IPS-NIHi11 (cell line): ENCODE measurements around the gene STXBP6.
A peak's percentile ranks its signal among the peaks of the same experiment; 100 is the strongest.

Experiments
- DNase-seq: peaks from one replicate; pipeline ENCODE4 v3.0.0; 2012; ENCODE audit warnings: mixed read lengths, low spot score

Gene STXBP6

GRCh38 chr14:25052385-25052784 lies 2.4 kb upstream of the STXBP6 start:
- DNase-seq = no peak

DNA sequence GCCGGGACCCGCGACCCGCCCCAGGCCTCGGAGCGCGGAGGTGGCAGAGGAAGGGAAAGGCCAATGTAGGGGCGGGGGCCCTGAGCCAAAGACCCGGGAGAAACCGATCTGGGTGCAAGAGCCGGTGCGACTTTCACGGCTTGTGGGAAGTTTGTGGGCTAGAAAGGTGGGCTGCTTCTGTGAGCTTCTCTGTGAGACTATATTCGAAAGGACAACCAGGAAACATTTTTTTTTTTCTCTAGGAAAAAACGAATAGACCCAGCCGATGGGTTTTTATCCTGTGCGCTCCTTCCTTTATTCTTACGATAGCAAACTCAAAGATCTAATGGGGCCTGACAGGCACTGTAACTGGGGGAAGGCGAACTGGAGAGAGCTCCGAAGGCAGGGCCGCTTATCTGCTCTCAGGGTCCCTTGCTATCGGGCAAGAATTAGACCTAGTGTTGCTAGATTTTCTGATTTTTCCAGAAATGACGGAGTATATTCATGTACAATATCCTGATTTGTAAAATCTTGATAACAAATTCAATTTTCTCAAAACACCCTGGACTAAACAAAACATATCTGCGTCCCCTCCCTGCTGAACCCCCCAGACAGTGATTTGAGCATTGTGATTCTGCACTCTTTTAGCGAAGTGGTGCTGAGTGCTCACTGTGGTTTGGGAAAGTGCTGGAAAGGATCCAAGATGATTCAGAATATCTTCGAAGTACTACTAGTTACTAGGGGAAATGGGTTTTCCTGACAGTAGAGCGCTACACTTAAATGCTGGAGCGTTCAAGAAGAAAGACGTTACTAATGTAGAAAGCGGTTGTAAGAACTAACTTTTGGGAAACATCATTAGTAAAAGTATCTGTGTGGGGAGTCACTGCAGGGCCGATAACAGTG lies 563 bp upstream of the STXBP6 start:
- peak; percentile 47 for DNase-seq

DNA sequence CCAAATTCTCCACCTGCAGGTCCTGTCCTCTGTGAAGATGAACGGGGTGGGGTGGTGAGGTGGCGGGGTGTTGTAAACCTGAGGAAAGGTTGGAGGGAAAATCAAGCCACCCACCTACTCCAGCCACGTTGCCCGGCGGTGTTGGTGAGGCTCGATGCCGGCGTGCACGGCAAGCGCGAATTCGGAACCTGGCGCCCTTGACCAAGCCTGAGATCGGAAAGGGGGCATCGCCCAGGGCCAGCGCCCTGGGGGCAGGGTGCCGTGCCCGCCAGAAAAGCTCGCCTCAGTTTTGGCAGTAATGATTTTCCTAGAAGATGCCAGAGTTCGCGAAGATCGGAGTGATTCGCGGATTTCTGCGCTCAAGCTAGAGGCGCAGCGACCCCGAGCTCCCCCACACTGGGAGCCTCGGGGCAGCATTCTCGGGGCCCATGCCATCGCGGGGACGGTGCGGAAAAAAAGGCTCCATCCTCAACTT lies 817 bp downstream of the STXBP6 start:
- no peak for DNase-seq

- DNase-seq = peak; percentile 19
These were observed 1.6 kb downstream of the STXBP6 start for GRCh38 chr14:25048170-25049016.

DNA sequence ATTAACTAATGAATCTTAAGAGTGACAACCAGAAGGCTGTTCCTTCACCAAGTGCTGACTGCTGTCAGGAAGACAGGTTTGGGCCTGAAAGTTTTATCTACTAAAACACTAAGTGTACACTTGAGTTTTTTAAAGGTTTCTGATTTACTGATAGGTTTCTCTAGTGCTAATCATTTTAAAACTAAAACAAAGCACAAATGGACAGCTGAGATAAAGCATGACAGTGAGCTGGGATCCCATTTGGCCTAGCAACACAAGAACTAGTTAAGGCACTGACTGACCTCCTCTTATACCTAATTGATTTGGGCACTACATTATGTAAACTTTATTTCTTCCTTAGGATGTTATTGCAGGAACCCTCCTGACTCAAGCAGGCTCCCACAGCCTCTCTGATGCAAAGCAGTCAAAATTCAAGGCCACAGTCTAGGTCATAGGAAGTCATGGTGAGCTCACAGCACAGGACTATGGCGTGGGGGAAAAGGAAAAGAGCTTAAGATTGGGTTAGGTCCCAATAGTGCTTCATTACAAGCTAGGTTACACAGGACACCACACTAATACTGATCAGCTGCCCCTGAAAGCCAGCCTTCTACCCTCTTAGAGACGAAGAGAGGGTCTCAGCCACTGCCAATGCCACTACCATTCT lies 3.5 kb downstream of the STXBP6 start:
- DNase-seq = no peak

DNA sequence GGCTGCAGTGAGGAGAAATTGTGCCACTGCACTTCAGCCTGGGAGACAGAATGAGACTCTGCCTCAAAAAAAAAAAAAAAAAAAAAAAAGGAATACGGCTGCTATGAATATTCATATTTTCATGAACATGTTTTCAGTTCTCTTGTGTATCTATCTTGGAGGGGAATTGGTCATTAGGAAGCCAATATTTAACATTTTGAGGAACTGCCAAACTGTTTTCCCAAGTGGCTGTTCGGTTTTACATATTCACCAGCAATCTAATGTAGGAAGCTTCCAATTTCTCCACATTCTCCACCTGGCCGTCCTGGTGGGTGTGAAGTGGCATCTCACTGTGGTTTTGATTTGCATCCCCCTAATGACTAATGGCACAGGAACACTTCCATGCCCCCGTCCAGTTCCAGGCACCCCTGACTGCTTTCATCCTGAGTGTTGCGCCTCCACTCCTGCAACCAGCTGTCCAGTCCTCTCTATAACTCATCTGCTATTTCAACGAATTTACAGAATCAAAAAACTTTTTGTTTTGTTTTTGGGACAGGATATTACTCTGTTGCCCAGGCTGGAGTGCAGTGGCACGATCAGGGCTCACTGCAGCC lies 5.7 kb downstream of the STXBP6 start:
- no peak for DNase-seq

- DNase-seq = peak; percentile 51
These were observed 7.3 kb downstream of the STXBP6 start for GRCh38 chr14:25042362-25043299.

GRCh38 chr14:25041898-25042297 lies 8.0 kb downstream of the STXBP6 start:
- DNase-seq = no peak

DNA sequence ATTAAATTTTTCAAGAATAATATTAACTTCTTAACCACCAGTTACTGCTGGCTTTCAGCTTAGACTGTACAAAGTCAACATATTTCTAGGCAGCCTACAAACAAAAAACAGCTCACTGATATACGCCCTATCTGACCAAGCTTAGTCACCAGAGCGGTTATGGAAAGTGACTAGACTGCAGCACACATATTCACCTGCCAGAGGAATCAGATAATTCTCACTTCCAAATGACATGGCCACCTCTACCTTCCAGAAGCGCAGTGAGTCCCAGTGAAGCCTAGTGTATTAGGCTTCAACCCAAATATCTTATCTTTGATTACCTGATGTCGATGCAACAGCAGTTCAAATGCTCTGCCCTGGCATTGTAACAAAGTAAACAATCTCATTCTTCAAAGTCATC lies 8.5 kb downstream of the STXBP6 start:
- DNase-seq = no peak

DNA sequence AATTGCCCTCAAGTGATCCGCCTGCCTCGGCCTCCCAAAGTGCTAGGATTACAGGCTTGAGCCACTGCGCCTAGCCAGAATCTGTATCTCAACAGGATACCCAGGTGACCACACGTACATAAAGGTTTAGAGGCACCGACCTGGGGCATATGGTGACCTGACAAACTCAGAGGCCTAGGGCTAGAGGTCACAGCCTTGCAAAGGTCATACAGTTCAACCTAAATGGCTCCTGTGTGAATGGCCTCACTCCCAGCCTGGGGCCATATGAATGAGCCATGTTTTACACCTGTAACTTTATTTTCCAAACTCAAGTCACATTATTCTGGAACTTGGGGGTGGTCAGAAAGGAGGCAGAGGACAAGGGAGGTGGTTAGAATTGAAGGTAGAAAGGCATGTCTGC lies 10.0 kb downstream of the STXBP6 start:
- DNase-seq = no peak

- DNase-seq = no peak
These were observed 11.8 kb downstream of the STXBP6 start for GRCh38 chr14:25038044-25038668.

GRCh38 chr14:25037032-25037431 lies 12.9 kb downstream of the STXBP6 start:
- DNase-seq = no peak

DNA sequence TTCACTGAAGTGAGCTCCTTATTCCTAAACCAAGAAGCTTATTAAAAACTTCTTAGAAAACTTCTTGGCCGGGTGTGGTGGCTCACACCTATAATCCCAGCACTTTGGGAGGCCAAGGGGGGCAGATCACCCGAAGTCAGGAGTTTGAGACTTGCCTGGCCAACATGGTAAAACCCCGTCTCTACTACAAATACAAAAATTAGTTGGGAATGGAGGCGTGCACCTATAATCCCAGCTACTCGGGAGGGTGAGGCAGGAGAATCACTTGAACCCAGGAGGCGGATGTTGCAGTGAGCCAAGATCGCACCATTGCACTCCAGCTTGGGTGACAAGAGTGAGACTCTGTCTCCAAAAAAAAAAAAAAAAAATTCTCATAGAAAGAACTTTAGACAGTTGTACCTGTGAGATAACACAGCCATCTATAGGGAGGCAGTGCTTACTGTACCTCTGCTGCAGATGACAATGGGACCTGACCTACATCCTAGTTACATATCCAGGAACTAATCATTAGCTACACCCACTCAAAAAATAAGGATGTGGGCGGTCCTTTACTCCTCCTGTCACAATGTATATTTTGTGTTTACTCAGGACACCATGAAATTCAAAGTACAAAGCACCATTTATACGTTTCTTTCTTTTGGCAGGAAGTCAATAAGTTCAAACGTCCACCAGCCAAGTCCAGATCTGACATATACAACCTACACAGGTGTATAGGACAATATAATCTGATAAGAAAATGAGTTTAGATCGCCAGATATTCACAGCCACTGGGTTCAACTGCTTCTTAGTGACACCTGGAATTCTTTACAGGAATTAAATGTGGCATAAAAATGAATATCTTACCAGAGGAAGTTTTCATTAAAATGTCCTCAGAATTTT lies 14.9 kb downstream of the STXBP6 start:
- DNase-seq = no peak

- DNase-seq = no peak
These were observed 16.6 kb downstream of the STXBP6 start for GRCh38 chr14:25033358-25033757.

DNA sequence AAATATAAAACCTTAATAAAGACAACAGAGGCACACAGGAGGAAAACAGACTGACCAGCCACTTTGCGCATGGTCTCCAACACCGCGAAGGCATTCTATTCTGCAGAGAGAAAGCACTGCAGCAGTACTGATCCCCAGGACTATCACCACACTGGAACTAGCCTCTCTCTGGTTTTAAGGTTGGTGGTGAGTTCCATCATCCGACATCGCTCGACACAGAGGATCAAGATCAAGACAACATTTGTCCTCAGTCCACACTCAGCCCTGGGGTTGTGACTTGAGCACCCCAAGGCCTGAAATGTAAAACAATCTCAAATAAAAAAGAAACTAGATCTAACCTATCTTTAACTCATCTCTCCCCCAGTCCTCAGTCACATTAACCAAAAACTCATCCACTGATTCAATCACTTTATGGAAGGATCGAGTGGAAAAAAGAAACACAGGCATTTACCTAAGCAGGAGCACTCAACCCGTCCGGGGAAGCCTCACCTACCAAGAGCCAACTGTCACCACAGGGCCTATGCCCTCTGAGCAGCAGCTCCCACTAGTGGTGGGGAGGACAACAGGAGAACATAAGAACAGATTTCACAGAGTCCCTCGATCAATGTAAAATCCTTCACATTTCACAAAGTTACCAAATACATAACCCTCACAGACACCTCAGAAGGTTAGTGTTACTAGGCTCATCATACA lies 17.7 kb downstream of the STXBP6 start:
- peak; percentile 28 for DNase-seq

DNA sequence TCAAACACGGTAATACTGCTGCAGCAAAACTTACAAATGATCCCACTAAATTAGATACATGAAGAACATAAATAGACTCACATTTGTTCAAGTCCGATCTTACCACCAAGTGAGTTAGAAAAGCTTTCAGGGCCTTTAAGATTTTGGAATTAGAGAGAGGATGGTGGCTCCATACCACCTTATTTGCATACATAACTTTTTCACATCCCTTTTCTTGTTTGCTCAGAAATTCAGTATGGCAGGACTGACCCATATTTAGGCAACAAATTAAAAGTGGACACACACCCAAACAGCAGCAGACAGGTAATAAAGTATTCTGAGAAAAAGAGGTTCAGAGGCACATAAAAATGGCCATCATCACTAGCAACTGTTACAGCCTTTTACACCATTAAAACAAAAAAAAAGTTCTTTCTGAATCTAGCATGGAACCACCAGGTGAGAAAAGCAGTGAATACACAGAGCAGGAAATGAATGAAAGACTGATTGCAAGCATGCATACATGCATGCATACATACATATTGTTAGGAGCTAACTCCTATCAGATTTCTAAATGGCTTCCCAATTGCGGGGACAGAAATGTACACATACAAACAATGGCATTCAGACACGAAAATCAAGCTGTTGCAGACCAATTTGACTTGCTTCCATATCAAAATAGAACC lies 23.3 kb downstream of the STXBP6 start:
- DNase-seq = no peak

- no peak for DNase-seq
These were observed 30.1 kb downstream of the STXBP6 start for GRCh38 chr14:25019892-25020291.

DNA sequence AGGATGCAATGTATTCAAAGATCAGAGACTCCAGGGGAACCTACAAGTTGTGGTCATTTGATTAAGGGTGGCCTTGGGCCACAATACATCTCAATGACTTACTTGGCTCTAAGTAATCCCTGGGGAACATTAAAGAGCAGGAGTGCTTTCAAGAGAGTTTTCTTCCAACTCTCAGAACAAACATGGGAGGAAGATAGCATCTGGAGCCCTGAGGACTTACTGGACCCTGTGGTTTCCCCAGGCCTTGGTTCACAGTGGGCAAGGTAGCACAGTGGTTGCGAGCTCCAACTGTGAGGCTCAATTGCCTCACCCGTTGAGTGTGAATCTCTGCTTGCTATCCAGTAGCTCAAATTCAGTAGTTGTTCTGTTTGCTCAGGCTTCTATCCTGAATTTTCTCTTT lies 32.4 kb downstream of the STXBP6 start:
- DNase-seq = no peak
